AG04449 (cell line): Measurements from ENCODE around the gene SAFB.
"Not testable (repeated sequence)": the region's sequence is repeated elsewhere in the genome, so short reads cannot be mapped to it uniquely, and the experiment has no call there.

Source experiments
- CTCF ChIA-PET: fragments of 350-600 bp; formaldehyde crosslinking; extraction: SDS; loops from one replicate; lab custom pipeline; 2021; ENCODE audit warnings: antibody characterized with exemption; lab: Yijun Ruan, JAX
- POLR2A ChIA-PET: fragments of 400-600, 350-600 bp; formaldehyde crosslinking; extraction: SDS; loops from one replicate; lab custom pipeline; 2020; ENCODE audit warnings: antibody characterized with exemption, inconsistent platforms; lab: Yijun Ruan, JAX
- DNase-seq: peaks from one replicate; pipeline ENCODE4 v3.0.0-alpha.2; 2010; ENCODE audit warnings: low read depth, low spot score
- H3K4me3 ChIP-seq: 2 replicates; pipeline ENCODE4 v1.5.1; 2011; ENCODE audit warnings: low read depth, mild to moderate bottlenecking, control low read depth, low read length
- TF ChIP-seq, protein P1 (sequence below): IDR thresholded peaks from one replicate; pipeline ENCODE4 v1.5.1; 2011; ENCODE audit warnings: mild to moderate bottlenecking, moderate library complexity, low read length, control low read depth, inconsistent platforms; ENCODE audit not compliant: insufficient read depth; ENCODE audit errors: missing control alignments

The SAFB gene

GRCh38 chr19:5686647-5687359 lies 63.9 kb downstream of the SAFB start:
- ChIA-PET POLR2A (interaction anchor here (1.0 to 1.6 kb wide), 2 partner anchors 33 to 71 kb away, joined by 3 to 4 read pairs; partner anchors contain the start of genes CATSPERD and LONP1), CTCF (interaction anchor here (0.6 to 5.3 kb wide), 22 partner anchors 8 to 639 kb away, joined by 3 to 58 read pairs (median 4); partner anchors contain the start of genes SAFB and SAFB2)
- peak overlapping the region; percentile 64 for H3K4me3 ChIP-seq
- peak; percentile 24 for DNase-seq
- TF ChIP-seq, protein P1, sequence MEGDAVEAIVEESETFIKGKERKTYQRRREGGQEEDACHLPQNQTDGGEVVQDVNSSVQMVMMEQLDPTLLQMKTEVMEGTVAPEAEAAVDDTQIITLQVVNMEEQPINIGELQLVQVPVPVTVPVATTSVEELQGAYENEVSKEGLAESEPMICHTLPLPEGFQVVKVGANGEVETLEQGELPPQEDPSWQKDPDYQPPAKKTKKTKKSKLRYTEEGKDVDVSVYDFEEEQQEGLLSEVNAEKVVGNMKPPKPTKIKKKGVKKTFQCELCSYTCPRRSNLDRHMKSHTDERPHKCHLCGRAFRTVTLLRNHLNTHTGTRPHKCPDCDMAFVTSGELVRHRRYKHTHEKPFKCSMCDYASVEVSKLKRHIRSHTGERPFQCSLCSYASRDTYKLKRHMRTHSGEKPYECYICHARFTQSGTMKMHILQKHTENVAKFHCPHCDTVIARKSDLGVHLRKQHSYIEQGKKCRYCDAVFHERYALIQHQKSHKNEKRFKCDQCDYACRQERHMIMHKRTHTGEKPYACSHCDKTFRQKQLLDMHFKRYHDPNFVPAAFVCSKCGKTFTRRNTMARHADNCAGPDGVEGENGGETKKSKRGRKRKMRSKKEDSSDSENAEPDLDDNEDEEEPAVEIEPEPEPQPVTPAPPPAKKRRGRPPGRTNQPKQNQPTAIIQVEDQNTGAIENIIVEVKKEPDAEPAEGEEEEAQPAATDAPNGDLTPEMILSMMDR = peak; percentile 87

DNA sequence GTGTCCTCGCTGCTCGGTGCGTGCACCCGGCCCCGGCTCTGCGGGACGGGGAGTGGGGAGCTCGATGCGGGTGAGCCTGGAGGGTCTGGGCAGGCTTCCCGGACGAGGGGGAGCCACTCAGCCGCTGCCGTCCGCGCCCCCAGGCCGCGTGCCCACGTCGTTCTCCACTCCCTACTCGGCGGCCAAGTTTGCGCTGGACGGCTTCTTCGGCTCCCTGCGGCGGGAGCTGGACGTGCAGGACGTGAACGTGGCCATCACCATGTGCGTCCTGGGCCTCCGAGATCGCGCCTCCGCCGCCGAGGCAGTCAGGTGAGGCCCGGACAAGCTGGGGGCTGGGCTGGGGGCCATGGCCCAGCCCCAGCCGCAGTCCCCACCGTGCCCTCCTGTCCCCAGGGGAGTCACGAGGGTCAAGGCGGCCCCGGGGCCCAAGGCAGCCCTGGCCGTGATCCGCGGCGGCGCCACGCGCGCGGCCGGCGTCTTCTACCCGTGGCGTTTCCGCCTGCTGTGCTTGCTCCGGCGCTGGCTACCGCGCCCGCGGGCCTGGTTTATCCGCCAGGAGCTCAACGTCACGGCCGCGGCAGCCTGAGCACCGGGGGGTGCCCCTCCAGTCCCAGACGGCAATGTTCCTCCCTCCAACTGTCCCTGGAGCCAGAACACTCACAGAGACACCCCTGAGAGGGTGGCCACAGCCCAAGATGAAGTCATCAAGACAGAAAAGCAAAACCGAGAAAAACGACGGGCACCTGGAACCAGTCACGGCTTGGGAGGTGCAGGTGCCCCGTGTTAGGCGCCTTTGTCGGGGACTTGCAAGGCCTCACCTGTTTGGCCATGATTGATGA lies 64.7 kb downstream of the SAFB start:
- DNase-seq = no peak
- TF ChIP-seq, protein P1 = no peak
- H3K4me3 ChIP-seq = peak overlapping the region; percentile 64
- ChIA-PET POLR2A (interaction anchor here (1.0 to 1.6 kb wide), 2 partner anchors 33 to 72 kb away, joined by 3 to 4 read pairs; partner anchors contain the start of genes CATSPERD and LONP1), CTCF (interaction anchor here (0.6 to 5.3 kb wide), 23 partner anchors 9 to 639 kb away, joined by 3 to 58 read pairs (median 4); partner anchors contain the start of genes SAFB and SAFB2)

DNA sequence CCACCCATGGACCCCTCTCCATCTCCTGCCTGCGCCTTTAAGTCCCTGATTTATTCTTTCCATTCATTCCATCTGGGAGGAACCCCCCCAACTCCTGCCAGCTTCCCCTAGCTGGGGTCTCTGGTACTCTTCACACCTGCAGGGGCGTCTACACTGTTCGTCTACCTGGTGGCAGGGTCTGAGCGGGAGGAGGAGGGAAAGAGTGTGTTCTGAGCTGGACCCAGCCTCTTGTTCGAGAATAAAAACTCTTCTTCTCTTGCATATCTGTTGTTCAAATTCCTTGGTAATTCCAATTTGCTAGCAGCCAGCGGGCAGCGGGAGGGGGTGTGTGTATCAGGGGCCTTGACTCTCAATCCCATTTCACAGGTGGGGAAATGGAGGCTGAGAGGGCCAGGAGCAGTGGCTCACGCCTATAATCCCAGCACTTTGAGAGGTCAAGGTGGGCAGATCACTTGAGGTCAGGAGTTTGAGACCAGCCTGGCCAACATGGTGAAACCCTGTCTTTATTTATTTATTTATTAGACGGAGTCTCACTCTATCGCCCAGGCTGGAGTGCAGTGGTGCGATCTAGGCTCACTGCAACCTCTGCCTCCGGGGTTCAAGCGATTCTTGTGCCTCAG lies 65.5 kb downstream of the SAFB start:
- DNase-seq, POLR2A ChIA-PET, H3K4me3 ChIP-seq: not testable (repeated sequence)
- CTCF ChIA-PET = interaction anchor here (1.0 to 5.3 kb wide), 8 partner anchors 10 to 68 kb away, joined by 3 to 58 read pairs (median 12); partner anchors contain the start of genes SAFB and SAFB2

DNA sequence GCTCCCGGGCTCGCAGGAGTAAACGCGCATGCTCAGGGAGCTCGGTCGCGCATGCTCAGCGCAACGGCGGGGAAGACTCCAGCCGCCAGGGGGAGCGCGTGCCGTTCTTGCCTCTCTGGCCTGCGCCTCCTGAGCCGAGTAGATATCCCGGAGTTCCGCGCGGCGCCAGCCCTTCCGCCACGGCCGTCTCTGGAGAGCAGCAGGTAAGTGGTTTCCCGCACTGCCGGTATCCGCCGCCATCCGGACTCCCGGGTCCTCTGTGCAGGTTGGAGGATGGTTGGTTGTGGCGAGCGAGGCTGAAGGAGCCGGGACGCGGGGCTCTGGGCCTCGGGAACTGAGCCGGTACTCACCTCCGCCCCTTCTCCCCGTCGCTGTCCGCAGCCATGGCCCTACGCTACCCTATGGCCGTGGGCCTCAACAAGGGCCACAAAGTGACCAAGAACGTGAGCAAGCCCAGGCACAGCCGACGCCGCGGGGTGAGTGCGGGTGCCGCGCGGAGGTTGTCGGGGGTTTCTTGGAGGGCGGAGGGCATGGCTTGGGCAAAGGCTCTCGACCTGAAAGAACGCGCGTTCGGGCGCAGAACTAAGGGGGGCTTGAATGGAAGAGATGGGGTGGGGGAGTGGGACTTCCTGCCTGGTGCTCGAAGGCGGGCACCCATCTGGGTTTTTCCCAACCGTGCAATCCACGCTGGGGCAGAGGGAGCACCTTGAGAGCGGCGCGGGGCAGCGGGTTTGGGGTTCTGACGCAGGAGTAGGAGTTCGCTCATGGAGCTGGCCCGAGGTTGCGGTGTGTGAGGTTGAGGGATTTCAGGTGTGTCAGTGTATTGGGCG lies 67.5 kb downstream of the SAFB start, which contains the start of gene RPL36:
RPL36 (plus strand) TSS at position 171 of the 830 bp plus-strand sequence; CDS start at position 384, 213 bp downstream.
- ChIA-PET CTCF (interaction anchor here (0.6 to 5.3 kb wide), 27 partner anchors 8 to 114 kb away, joined by 3 to 58 read pairs (median 4); partner anchors contain the start of genes CATSPERD, HSD11B1L and LONP1), POLR2A (interaction anchor here (0.6 to 2.7 kb wide), 18 partner anchors 8 to 142 kb away, joined by 3 to 19 read pairs (median 4); partner anchors contain the start of genes CATSPERD, LONP1, SAFB and SAFB2)
- peak within 1 kb of the TSS; percentile 98 for H3K4me3 ChIP-seq
- DNase-seq = peak; percentile 57
- TF ChIP-seq, protein P1 = peak; percentile 99

DNA sequence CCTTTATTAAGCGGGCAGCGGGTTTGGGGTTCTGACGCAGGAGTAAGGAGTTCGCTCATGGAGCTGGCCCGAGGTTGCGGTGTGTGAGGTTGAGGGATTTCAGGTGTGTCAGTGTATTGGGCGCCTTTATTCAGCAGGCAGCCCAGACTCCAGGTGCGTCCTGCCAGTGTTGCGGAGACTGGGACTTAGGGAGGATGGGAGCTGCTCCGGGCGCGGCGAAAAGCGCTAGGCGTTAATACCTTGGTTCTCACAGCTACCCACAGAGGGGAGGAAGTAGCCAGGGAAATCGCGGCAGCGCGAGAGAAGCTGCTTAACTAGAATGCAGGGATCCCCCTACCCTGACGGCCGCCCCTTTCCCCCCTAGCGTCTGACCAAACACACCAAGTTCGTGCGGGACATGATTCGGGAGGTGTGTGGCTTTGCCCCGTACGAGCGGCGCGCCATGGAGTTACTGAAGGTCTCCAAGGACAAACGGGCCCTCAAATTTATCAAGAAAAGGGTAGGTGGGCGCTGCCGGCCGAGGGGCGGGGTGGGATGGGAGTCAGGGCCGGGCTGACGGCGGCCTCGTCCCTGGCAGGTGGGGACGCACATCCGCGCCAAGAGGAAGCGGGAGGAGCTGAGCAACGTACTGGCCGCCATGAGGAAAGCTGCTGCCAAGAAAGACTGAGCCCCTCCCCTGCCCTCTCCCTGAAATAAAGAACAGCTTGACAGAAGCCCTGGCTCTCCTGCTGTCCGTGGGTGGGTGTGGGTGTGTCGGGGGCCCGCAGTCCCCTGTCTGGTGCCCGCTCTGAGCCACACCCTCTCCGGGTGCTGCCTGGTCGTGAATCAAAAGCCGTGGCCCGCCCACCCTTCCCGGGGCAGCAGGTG lies 68.3 kb downstream of the SAFB start:
- TF ChIP-seq, protein P1 = no peak
- peak overlapping the region; percentile 98 for H3K4me3 ChIP-seq
- ChIA-PET POLR2A (interaction anchor here (0.6 to 2.7 kb wide), 8 partner anchors 8 to 143 kb away, joined by 3 to 19 read pairs (median 4); partner anchors contain the start of genes CATSPERD and LONP1), CTCF (interaction anchor here (0.7 to 1.7 kb wide), 13 partner anchors 7 to 103 kb away, joined by 3 to 12 read pairs (median 4); no protein-coding TSS in a partner anchor)
- DNase-seq = no peak
